DND-41 (cell line): ENCODE data around the gene LPIN1.

ENCODE experiments used
- EZH2 ChIP-seq: IDR thresholded peaks from 3 replicates; pipeline ENCODE4 v1.6.1; 2012; ENCODE audit warnings: borderline replicate concordance, low read depth, mild to moderate bottlenecking, moderate library complexity, low read length, inconsistent platforms; ENCODE audit not compliant: severe bottlenecking
- TF ChIP-seq, protein P1 (sequence below): IDR thresholded peaks from 2 replicates; pipeline ENCODE4 v1.5.1; 2012; ENCODE audit warnings: borderline replicate concordance, low read length, moderate library complexity, mild to moderate bottlenecking; ENCODE audit not compliant: poor library complexity, severe bottlenecking; ENCODE audit errors: extremely low read depth

DNA sequence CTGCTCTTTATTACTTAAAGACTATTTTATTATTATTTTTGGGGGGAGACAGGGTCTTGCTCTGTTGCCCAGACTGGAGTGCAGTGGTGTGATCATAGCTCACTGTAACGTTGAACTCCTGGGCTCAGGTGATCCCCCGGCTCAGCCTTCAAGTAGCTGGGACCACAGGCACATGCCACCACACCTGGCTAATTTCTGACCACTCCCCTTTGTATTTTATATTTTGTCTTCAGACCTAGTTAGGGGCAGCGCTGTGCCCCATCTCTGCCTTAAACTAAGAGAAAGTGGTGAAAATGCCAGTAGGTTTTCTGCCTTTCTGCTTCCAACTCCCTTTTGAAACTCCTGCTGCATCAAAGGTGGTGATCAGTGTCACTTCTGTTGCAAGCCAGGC, 82.5 kb downstream of the LPIN1 start:
- TF ChIP-seq, protein P1, sequence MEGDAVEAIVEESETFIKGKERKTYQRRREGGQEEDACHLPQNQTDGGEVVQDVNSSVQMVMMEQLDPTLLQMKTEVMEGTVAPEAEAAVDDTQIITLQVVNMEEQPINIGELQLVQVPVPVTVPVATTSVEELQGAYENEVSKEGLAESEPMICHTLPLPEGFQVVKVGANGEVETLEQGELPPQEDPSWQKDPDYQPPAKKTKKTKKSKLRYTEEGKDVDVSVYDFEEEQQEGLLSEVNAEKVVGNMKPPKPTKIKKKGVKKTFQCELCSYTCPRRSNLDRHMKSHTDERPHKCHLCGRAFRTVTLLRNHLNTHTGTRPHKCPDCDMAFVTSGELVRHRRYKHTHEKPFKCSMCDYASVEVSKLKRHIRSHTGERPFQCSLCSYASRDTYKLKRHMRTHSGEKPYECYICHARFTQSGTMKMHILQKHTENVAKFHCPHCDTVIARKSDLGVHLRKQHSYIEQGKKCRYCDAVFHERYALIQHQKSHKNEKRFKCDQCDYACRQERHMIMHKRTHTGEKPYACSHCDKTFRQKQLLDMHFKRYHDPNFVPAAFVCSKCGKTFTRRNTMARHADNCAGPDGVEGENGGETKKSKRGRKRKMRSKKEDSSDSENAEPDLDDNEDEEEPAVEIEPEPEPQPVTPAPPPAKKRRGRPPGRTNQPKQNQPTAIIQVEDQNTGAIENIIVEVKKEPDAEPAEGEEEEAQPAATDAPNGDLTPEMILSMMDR, result no peak
- no peak for TF ChIP-seq EZH2
